Epithelial cell of umbilical artery (primary cell): Measurements from ENCODE around the gene EHBP1. TPM values are rescaled to one million over a fixed set of nuclear protein-coding genes. Genes with fewer than 3 reads are reported as not detected.

Source experiments
- total RNA-seq: library from RNA; depleted of rRNA; stranded (reverse); fragments of >200 nt; gene quantifications from 2 replicates; pipeline ENCODE4 v1.2.3, GENCODE V29; 2014

Gene EHBP1
- 25.3 and 32.5 TPM in 2 replicates for total RNA-seq

DNA sequence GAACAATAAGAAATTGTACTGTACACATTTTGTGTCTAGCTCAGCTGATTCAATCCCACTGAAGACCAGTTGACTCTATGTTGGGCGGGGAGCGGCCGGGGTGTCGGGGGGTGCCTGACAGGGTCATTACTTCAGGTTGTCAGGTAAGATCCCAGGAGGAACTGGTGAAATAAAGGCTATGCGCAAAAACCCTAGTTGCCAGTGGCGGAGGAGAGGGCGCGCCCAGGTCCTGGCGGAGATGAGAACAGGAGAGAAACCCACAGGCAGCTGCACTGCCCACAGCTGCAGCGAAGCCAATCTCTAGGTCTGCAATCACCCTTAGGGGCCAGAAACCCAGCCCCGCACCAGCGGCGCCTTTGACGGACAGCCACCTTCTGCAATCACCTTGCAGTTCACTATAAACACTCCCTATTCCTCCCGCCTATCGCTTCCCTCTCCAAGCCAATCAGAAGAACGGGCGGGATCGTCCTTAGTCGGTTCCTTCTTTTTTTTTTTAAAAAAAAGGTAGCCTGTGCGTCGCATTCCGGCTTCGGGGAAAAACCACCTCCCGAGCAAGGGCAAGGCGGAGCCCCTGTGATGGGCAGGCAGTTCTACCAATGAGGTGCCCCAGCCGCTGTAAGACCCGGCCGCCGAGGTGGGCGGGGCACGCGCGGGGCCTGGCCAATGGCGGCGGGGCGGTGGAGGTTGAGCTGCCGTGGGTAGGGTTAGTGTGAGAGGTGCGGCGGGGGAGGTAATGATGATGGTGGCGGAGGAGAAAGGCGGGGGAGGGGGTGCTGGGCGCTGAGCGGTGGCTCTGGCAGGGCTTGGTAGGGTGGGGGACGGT lies at the start of gene EHBP1:
Gene EHBP1, plus strand, starts transcription at position 707 of the 823 bp plus-strand sequence. CDS start 1,479 bp downstream, outside the sequence.

GRCh38 chr2:63050334-63051041 lies 345.0 kb downstream of the EHBP1 start, which contains the start of gene OTX1:
OTX1 (plus strand) TSS chr2:63050830; CDS start chr2:63052991, 2,161 bp downstream.

Other genes starting within 250 kb of the EHBP1 start
- gene TMEM17, start 199.5 kb upstream of the EHBP1 start, total RNA-seq = 1.3 and 1.4 TPM in 2 replicates